ENCODE results near the gene LOXL4. TPM values are rescaled to one million over a fixed set of nuclear protein-coding genes. Genes with fewer than 3 reads are reported as not detected.

The LOXL4 gene
- total RNA-seq, 2 experiments from 2014 or later, result not detected

DNA sequence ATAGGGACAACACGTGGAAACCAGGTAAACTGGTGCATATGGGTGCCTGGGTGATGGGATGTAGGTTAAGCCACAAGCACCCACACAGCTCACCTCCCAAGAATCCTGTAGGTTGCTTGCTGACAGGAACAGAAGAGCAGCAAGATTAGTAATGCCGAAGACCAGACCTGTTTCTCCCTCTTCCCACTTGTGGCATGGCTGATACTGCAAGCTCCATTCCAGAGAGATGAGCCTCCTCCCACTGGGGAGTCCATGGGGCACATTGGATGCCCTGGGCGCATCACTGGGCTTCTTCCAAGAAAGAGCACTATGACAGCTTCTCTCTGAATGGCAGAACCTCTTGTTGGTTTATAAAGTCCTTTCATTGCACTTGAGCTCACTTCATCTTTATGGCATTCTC is 44.4 kb upstream of the LOXL4 start:
- Histone ChIP-seq H3K27ac (ENCODE audit: low read depth, low read length, poor library complexity, severe bottlenecking) (no peak overlapping the region), H3K9me3 (ENCODE audit: low read length) (no peaks in the 10 kb centered on the region), H3K4me1 (ENCODE audit: insufficient read depth, low read length, poor library complexity, severe bottlenecking) (no peaks in the 10 kb centered on the region), H3K9me2 (ENCODE audit: insufficient read depth, low read length) (no peaks in the 10 kb centered on the region), H3K4me3 (ENCODE audit: low read depth, low read length, poor library complexity, severe bottlenecking) (no peak overlapping the region), H3K79me2 (ENCODE audit: insufficient read depth, low read depth, low read length) (no peaks in the 10 kb centered on the region), H3K36me3 (ENCODE audit: insufficient read depth, low read length) (no peaks in the 10 kb centered on the region), H3K4me2 (ENCODE audit: low read length) (no peak overlapping the region), H2AFZ (ENCODE audit: low read length) (no peak overlapping the region), H4K20me1 (ENCODE audit: insufficient read depth, low read length) (no peaks in the 10 kb centered on the region)
- DNase-seq (ENCODE audit: low spot score), result no peak
- TF ChIP-seq EZH2phosphoT487 (IDR thresholded peaks at IDR 0.05; ENCODE audit: borderline replicate concordance, low read depth, low read length), result no peak
- TF ChIP-seq, protein P1, sequence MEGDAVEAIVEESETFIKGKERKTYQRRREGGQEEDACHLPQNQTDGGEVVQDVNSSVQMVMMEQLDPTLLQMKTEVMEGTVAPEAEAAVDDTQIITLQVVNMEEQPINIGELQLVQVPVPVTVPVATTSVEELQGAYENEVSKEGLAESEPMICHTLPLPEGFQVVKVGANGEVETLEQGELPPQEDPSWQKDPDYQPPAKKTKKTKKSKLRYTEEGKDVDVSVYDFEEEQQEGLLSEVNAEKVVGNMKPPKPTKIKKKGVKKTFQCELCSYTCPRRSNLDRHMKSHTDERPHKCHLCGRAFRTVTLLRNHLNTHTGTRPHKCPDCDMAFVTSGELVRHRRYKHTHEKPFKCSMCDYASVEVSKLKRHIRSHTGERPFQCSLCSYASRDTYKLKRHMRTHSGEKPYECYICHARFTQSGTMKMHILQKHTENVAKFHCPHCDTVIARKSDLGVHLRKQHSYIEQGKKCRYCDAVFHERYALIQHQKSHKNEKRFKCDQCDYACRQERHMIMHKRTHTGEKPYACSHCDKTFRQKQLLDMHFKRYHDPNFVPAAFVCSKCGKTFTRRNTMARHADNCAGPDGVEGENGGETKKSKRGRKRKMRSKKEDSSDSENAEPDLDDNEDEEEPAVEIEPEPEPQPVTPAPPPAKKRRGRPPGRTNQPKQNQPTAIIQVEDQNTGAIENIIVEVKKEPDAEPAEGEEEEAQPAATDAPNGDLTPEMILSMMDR (conservative IDR thresholded peaks at IDR 0.05; ENCODE audit: low read length), result no peak
- POLR2A ChIA-PET, result no interaction called here
- intact Hi-C loops (cut with micrococcal nuclease; ENCODE audit: unreplicated experiment), result no loop called here
- CTCF ChIA-PET (ENCODE audit: unreplicated experiment), result no interaction called here
- BruUV-seq (replicated peaks), result no TSS peak

DNA sequence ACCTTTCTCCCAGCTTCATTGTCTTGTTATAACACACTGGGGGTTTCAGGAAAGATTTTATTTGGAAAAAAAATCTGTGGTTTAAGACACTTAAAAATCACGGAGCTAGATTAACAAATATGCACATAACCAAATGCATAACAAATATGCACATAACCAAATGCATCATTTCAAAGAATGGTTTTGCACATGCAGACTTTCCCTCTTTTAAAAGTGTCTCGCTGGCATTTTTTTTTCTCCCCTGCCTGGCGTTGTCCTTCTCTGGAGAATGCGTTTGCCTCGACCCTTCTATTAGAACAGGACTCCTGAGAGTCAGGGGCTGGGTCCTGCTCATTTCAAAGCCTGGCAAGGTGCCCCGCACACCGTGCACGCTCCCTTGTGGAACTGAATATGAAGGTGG is 42.7 kb upstream of the LOXL4 start:
- H4K20me1 ChIP-seq (ENCODE audit: insufficient read depth, low read length), result no peaks in the 10 kb centered on the region
- no peak overlapping the region for H3K4me2 ChIP-seq (ENCODE audit: low read length)
- ChIA-PET POLR2A (interaction anchor here (0.9 kb wide), 1 partner anchor 77 kb away, joined by 8 read pairs; no protein-coding TSS in a partner anchor), CTCF (ENCODE audit: unreplicated experiment) (no interaction called here)
- H3K9me3 ChIP-seq (ENCODE audit: low read length), result 0 out of 2 replicates have a peak, but pooled peaks cover 5% of the 10 kb centered on the region
- H3K79me2 ChIP-seq (ENCODE audit: insufficient read depth, low read depth, low read length), result no peaks in the 10 kb centered on the region
- intact Hi-C loops (cut with micrococcal nuclease; ENCODE audit: unreplicated experiment), result no loop called here
- BruUV-seq (replicated peaks), result no TSS peak
- H3K36me3 ChIP-seq (ENCODE audit: insufficient read depth, low read length), result no peaks in the 10 kb centered on the region
- TF ChIP-seq EZH2phosphoT487 (IDR thresholded peaks at IDR 0.05; ENCODE audit: borderline replicate concordance, low read depth, low read length), result no peak
- TF ChIP-seq, protein P1 (conservative IDR thresholded peaks at IDR 0.05; ENCODE audit: low read length), result no peak
- no peak overlapping the region for H2AFZ ChIP-seq (ENCODE audit: low read length)
- no peak for DNase-seq (ENCODE audit: low spot score)
- no peak overlapping the region for H3K27ac ChIP-seq (ENCODE audit: low read depth, low read length, poor library complexity, severe bottlenecking)
- no peak overlapping the region for H3K4me3 ChIP-seq (ENCODE audit: low read depth, low read length, poor library complexity, severe bottlenecking)
- H3K4me1 ChIP-seq (ENCODE audit: insufficient read depth, low read length, poor library complexity, severe bottlenecking), result no peaks in the 10 kb centered on the region
- no peaks in the 10 kb centered on the region for H3K9me2 ChIP-seq (ENCODE audit: insufficient read depth, low read length)

Measured in OCI-LY7 (cell line).